M059J (cell line): Measurements from ENCODE around the gene TOM1L2. TPM values are rescaled to one million over a fixed set of nuclear protein-coding genes. Genes with fewer than 3 reads are reported as not detected.
"Not testable (repeated sequence)": the region's sequence is repeated elsewhere in the genome, so short reads cannot be mapped to it uniquely, and the experiment has no call there.

Source experiments
- DNase-seq: peaks from one replicate; pipeline ENCODE4 v3.0.0-alpha.2; 2012; ENCODE audit warnings: low read depth
- total RNA-seq: library from RNA; depleted of rRNA; stranded (reverse); fragments of >200 nt; shearing (Covaris generic); gene quantifications from 2 replicates; pipeline ENCODE4 v1.2.3, GENCODE V29; 2014

TOM1L2 gene
- total RNA-seq, 1 experiment from 2014 or later = 38.3 TPM

DNA sequence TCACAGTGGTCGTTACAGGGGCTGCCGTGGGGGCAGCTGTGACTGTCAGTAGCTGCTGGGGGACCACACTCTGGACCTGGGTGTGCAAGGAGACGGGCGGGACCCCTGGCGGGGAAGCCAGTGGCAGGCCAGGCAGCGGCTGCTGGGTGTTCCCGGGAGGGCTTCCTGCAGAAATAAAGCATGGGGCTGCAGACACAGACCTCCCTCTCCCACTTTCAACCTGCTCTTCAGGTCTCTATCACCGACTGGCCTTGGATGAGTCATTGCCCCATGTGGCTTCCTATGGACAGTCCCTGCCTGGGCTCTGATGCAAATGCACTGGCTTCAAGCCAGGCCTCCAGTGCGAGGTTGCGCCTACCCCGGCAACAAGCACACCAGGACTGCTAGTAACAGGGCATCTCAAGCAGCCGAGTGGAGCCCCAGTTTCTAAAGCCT is 152.6 kb downstream of the TOM1L2 start:
- peak; percentile 94 for DNase-seq

DNA sequence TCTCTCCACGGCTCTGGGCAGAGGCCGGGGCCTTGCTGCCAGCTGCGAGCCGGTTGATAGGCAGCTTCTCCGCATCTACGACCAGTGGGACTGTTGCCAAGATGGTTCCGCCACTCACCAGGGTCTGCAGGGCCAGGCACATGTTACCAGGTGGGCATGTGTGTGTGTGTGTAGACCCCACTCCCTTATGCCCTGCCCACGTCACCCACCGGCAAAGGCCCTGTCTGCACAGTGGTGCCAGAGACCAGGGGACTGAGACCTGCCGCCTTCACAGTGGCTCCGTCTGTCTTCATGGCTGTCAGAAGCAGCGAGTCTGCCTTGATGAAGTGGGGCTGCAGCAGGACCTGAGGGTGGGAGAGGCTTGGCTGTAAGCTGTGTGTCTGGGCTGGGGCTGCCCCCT is 153.1 kb downstream of the TOM1L2 start:
- no peak for DNase-seq

DNA sequence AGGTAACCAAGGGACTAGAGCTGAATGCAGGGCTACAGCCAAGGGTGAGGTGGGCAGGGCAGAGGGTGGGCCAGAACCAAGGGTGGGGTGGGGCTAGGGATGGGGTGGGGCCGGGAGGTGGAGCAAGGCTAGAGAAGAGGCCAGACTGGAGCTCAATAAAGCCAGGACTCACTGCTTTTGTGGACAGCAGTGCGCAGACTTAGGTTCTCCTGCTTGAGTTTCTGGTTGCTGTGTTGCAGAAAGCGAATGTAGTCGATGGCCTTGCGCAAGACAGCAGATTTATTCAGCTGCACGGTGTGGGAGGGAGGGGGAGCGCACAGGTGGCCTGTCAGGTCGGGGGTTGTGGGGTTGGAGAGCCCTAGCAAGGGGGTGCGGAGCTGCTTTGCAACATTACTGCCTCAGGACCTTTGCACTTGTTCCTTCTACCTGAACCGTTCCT is 154.1 kb downstream of the TOM1L2 start:
- DNase-seq = no peak

DNA sequence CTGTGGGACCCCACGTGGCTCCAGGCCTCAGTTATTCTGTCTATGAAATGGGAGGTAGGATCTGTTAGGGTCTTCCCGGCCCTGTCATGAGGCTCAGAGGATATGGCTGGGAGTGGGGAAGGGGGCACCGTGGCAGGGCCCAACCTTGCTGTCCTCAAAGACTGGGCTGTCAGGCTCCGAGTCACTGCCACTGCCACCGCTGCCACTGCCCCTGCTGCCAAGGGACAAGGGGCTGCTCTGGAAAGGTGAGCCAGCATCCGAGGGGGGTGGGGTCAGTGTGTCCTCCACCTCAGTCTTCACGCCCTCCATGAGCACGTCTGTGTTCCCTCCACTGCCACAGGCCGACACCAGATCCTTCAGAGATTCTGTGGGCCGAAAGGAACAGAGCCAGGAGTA is 154.7 kb downstream of the TOM1L2 start:
- no peak for DNase-seq

DNA sequence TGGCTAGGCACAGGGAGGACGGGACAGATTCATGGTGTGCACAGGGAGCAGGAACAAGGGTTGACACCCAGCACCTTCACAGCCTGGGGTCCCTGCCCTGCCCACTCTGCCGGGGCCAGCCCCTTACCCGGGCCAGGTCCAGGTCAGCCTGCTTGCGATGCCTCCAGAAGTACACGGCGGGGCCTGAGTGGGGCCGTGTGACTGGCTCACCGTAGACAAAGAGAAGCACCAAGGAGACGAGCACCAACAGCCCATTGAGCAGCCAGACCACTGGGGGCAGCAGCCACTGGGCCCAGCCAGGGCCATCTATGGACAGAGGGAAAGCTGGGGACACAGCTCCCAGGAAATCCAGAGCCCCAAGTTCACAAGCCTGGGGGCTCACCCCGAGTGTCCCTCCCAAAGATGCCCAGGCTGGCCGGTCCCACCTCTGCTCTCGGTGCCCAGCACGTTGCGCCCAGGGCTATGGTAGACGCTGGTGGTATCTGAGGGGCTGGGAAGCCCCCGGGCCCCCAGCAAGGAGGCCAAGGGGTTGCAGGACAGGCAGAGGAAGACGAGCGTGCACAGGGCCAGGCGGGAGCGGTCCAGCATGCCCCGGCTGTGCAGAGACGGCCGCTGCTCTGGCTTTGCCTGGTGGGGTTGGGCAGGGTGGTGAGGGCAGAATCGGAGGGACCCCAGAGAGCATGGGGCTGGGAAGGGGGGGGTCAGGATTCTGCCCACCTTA is 155.2 kb downstream of the TOM1L2 start:
- DNase-seq = no peak

DNA sequence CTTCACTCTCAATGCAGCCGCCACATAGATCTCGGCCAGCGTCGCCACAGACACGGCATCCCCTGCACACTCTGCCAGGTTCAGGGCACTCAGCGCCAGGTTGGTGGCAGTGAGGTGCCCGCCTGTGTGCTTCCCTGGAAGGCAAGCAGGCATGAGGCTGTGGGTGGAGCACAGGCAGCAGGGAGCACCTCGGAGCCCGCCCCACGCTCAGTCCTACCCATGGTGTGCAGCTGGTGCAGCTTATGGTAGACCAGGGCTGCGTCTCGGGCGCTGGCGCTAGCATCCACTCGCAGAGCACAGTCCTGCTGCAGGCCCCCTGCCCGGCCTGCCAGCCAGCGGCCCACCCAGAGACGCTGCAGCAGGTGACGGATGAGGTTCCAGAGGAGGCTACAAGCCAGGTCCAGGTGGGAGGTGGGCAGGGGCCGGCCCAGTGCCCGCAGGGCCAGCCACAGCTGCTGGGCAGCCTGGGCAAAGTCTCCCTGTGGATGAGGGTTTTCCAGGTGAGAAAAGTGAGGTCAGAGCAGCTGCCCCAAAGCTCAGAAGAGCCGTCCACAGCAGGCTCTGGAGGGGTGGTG is 155.9 kb downstream of the TOM1L2 start:
- no peak for DNase-seq

DNA sequence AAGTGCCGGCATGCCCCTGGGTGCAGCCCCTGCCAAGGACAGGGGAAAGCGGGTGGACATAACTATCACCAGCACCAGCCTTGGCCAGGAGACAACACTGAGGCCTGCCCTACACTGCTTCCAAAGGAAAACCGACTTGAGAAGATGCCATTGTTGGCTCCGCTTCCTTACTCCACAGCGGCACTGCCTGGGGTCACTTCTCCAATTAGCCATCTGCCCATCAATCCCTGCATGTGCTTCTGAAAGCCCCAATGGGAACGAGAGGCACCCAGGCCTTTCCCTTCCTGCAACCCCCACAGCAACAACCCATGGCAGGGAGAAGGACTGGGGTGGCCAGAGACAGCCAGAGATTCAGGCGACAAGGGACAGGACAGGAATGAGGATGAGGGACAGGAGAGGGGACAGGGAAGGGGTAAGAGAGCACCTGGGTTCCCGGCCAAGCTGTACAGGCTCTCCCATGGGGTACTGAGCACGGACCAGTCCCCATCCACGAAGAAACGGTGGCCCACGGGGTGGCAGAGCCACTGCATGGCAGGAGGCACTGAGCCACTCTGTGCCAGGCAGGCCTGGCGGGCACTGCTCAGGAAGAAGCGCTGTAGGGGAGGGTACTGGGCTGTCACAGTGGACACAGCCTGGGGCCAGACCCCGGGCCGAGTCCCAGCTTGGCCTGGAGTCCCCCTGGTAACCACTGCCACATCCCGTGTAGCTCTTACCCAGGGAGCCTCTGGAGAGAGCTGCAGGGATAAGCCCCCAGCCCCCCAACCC is 156.6 kb downstream of the TOM1L2 start:
- DNase-seq = no peak

DNA sequence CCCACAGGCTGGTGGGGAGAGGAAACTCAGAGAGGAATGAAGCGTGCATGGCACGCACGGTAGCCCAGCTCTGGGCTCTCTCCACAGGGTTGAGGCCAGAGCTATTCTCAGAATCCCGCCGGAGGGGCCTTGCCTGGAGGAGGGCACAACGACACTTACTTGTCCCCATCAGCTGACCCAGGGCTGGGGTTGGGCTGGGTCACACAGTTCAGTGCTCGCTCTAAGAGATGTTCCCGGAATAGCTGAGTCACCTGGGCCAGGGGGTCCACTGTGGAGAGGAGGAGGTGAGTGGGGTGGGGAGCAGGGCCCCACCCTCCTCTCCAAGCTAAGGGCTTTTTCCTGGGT is 157.2 kb downstream of the TOM1L2 start:
- no peak for DNase-seq

DNA sequence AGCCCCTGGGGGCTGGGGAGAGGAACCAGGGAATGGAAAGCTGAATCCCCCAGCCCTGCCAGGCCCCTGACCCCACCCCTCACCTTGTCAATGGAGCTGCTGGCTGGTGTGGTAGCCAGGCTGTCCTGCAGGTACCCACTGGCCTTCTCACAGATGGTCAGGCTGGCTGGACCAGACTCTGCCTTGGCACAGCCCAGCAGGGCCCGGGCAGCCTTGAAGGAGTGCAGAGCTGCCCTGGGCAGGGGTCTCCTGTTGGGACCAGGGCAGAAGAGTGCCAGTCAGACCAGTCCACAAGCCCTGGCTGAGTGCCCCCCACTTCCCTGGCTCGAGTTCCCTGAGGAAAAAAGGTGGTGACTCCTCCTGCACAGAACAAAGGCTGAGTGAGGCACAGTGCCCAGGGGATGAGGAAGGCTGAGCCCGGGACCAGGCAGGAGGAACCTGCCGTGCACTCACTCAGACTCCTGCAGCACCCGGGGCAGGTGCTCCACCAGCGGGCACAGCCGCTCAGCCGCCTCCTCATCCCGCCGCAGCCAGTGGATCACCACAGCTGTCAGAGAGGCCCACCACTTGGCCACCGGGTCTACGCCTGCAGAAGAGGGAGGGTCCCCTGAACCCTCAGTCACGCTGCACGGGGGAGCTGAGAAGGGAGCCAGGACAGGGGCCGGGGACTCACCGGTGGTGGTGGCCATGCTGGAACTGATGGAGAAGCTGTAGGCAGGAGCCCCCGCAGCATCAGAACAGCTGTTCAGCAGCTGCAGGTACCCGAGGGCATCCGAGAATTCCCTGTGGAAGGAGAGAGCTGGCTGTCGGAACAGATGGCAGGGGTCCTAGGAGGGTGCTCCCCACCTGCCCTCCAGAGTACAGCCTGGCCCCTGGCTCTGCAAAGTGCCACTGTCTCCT is 157.8 kb downstream of the TOM1L2 start:
- DNase-seq = no peak

DNA sequence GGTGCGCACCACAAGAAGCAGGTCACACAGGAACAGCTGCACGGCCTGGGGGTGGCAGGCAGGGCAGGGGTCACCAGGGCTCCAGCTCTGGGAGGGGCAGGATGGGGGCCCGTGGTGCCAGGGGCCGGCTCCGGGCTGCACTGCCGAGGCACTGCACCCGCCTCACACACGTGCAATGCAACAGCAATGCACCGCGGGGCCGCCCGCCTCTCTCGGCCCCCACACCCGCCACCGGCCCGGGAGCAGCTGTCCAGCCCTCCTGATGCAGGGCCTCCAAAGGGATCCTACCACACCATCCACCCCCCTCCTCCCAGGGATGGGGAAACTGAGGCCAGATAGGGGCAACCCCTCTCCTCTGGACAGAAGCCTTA is 158.5 kb downstream of the TOM1L2 start:
- no peak for DNase-seq

DNA sequence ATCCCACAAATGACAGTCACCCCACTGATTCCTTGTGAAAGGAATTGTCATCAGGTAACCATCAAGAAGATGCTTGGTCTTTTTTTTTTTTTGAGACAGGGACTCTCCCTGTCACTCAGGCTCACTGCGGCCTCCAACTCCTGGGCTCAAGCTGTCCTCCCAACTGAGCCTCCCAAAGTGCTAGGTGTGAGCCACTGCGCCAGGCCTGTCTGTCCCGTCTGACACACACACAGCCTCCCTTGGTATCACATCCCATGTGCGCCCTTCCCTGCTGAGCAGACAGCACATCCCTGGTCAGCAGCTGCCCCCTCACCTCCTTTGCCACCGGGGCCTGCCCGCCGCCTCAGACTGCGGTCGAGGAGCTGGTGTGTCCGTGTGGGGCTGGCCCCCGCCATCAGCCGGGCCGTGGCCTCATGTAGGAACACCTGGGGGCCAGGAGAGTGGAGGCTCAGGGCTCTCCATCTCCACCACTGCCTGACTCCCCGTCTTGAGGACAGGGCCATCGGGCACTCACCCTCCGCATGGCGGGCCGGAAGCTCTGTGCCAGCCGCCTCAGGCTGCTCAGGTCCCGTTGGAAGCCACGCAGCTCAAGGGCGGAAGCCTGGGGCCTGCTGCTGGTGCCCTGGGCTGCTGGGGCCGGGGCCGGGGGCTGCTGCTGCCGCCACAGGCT is 159.0 kb downstream of the TOM1L2 start:
- DNase-seq = no peak

DNA sequence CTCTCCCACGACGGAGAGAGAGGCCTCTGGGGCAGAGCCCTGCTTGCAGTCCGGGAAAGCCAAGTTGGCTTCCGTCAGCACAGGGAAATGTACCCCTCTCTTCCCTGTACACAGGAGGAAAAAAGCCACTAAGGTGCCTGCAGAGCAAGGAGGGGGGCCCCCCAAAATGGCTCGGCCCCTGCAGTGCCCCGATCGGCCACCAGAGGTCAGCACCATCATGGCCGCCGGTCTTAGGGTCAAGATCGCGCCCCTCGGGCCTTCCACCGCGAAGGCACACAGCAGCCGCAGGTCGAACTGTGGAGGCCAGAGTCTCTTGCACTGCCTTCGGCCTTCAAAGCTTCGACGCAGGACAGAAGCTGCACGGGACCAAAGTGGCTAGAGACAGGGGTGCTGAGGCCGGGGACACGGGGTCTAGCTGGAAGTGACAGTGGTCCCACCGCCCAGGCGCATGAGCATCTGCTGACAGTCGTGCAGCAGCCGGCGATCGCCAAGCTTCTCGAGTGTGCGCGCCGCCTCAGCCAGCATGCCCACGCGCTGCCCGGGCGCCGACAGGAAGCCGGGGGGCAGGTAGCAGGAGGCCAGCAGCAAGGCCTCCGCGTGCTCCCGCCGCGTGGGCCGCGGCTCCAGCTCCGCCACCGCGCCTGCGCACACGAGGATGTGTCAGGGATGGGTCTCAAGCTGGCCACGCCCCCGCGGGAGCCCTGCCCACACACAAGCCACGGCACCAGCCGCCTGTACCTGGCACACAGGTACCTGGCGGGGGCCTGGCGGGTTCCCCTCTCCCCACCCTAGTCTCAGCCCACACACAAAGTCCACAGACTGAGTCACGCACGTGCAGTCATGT is 159.8 kb downstream of the TOM1L2 start:
- DNase-seq = peak; percentile 41

DNA sequence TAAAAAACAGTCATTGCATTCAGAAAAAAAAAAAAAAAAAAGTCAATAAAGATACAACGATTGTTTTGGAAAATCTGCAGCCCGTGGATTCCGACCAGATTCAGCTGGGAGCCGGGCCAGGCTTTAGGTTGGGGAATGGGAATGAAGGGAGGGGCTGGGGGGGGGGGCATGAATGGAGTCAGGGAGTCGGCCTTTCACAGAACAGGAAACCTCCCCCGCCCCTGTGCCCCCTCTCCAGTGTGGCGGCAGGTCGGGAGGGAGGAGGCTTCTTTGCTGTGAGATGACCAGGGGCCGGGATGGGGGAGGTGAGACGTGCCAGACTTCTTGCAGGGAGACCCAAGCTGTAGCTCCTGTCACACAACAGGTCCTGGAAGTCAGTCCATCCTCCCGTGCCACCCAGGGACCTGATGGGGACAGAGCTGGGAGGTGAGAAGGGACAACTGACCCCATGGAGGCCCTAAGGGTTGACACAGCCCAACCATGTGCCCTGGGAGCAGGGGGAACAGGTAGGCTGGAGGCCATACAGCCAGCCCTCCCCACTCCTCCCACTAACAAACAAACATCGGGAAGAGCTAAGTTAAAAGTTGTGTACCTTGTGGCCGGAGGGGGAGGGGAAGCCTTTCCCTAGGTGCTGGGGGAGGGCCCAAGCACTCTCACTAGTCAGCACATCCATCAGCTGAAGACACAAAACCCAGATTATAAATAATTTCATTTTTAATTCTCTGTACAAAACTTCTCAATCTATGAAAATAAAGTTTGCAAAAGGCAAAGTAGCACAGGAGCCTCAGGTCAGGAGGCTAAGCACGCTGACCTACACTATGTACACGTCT is 160.6 kb downstream of the TOM1L2 start:
- DNase-seq = no peak

DNA sequence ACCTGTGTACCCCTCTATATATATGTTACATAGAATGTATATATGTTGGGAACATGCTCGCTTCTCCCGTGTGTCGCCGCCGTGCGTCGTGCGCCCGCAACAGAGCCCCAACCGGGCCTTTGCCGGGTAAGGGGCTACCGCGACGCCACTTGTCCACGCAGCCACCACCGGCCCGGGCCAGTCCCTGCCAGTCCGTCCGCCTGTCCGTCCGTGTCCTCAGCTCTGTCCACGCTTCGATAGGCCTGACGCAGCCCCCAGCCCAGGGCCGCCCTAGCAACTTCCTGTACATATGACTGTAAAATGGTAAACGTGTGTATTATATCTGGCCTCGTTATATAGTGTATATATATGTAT is 161.3 kb downstream of the TOM1L2 start:
- no peak for DNase-seq

DNA sequence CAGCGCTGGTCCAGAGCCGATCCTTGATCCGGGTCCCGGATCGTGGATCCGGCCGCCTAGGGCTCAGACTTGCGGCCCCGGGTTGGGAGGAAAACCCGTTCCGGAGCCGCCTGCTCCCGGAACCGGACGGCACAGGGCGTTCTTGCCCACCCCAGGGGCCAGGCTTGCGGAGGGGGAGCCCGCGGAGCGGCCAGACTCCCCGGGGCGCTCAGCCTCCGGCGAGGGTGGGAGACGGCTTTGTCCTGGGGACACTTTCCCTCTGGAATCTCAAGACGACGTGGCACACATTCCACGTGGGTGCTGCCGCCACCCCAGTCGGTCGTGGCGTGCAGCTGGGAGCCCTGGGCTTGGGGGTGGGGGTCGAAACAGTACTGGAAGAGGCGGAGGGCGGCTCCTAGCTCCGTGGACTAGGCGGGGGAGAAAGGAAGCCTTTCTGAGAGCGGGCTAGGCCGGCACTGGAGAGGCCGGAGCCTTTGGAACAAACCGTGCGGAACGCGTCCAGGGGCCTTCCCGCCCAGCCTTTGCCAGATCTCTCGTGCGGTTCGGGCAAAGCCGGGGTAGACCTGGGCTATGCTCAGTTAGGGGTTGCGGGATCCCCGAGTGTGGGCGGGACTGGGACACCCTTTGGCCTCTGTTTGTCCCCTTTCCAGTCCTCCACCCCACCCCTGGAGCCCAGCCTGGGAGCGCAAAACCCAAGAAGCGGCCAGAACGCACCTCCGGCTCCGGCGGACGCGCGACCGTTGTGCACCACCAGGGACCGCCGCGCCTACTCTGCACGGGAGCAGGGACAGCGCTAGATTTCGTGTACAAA is 161.9 kb downstream of the TOM1L2 start:
- DNase-seq = no peak

DNA sequence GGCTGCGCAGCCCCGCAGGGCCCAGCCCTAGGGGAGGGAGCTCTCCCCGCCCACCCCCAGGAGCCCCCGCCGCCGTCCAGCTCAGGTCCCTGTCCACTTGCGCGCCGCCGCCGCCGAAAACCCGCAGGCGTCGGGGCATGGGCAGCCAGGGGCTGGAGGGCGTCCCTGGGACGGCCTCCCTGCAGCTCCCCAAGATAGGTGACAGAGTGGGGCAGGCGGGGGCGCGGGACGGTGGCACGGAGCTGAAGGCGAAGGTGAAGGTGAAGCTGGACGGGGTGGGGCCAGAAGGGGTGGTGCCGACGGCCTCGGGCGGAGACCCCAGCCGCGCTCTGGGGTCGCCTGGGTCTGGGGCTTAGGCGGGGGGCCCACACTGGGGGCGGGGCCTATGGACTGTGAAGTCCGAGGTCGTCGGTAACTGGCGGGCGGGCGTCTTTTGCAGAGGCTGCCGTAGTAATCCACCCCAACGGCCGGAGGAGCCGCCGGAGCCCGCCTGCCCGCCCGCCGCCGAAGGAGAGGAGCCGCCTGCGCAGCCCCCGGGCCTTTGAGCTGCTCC is 162.6 kb downstream of the TOM1L2 start:
- DNase-seq = no peak

DNA sequence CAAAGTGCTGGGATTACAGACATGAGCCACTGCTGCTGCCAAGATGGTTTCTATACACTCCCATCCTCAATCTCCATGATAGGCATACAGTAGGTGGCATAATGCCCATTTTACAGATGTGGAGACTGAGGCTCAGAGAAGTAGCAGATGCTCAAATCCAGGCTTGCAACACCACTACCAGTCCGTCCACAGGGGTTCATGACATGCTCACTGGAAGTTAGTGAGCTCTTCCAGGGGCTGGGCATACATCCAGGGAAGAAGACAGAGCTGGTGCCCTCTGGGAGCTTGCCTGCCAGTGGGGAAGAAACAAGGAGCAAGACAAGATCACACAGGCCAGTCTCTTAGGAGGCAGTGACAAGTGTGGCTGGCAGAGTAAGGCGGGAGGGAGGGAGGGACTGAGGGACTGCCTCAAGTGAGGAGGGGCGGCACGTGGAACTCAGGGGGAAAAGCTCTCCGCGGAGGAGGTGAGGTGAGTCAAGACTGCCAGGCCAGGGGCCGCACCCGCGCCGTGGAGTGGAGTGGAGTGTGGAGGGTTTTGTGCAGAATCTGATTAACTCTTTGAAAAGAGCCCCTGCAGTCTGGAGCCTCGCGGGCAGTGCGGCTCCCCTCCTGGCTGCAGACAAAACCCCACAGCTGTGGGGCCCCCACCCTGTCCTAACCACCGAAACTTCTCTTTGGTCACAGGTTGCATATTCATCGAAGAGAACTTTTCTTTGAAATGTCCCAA is 163.3 kb downstream of the TOM1L2 start:
- DNase-seq = no peak

DNA sequence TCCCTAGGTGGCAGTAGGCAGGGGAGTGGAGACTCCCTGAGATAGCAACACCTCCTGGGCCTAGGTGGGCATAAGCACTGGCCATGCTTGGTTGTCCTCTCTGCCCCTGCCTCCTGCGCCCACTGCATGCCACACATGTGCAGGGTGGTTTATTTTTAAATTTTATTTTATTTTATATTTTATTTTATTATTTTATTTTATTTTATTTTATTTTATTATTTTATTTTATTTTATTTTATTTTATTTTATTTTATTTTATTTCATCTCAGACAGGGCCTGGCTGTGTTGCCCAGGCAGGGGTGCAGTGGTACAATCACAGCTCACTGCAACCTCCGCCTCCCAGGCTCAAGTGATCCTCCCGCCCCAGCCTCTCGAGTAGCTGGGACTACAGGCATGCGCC is 164.0 kb downstream of the TOM1L2 start:
- DNase-seq = not testable (repeated sequence)
